ENCODE measurements around the gene PRPF40B. TPM values are rescaled to one million over a fixed set of nuclear protein-coding genes. Genes with fewer than 3 reads are reported as not detected.

PRPF40B gene
- total and polyA plus RNA-seq, 12 donors = 7.2 to 125 (median 24.8) TPM

DNA sequence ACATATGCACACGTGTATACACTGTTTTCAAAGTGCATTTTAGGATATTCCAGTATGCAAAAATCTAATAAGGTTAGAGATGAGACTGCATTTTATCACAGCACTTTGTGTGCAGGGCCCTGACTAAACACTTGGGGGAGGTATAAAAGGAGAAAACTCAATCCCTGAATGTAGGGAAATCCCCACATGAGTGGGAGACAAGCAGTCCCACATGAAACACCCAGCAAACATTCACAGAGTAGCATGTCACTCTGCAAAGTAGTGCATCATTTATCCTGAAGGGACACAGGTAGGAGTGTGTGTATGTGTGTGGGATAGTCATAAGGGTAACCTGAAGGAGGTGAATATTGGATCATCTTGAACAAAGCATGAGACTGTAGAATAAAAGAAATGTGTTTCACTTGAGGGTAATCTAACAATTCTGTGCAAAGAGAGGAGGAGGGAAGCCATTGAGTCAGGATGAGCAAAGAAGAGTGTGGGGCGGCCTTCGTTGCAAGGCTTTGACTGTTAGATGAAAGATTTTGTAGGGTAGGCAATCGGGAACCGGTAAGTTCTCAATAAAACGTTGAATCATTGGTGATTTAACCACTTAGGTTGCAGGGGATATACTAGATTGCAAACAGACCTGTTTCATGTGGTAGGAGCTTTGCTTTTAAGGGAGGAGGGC lies 2.9 kb downstream of the PRPF40B start:
- WGBS, 4 donors = 79 to 85% (median 83%) methylated on average over 6 of the region's 6 CpGs
- intact Hi-C loops (cut with DNase I) = no loop called here
- no peak overlapping the region for H3K4me3 ChIP-seq
- DNase-seq = peak in 2 of 7 donors; percentile 3 to 25
- no peak for TF ChIP-seq POLR2A (IDR thresholded peaks at IDR 0.05)
- TF ChIP-seq, protein P1, sequence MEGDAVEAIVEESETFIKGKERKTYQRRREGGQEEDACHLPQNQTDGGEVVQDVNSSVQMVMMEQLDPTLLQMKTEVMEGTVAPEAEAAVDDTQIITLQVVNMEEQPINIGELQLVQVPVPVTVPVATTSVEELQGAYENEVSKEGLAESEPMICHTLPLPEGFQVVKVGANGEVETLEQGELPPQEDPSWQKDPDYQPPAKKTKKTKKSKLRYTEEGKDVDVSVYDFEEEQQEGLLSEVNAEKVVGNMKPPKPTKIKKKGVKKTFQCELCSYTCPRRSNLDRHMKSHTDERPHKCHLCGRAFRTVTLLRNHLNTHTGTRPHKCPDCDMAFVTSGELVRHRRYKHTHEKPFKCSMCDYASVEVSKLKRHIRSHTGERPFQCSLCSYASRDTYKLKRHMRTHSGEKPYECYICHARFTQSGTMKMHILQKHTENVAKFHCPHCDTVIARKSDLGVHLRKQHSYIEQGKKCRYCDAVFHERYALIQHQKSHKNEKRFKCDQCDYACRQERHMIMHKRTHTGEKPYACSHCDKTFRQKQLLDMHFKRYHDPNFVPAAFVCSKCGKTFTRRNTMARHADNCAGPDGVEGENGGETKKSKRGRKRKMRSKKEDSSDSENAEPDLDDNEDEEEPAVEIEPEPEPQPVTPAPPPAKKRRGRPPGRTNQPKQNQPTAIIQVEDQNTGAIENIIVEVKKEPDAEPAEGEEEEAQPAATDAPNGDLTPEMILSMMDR (IDR thresholded peaks at IDR 0.05) = no peak
- H3K27ac ChIP-seq = peak overlapping the region in 2 of 5 donors; percentile 26 to 85
- no peaks in the 10 kb centered on the region for H3K27me3 ChIP-seq
- no peaks in the 10 kb centered on the region for H3K9me3 ChIP-seq (replicated peaks in 1 of 3)
- peaks cover 13 to 27% of the 10 kb centered on the region in 2 donors for H3K4me1 ChIP-seq (replicated peaks in 1 of 2)
- H3K36me3 ChIP-seq (replicated peaks in 1 of 2) = no peaks in the 10 kb centered on the region

GRCh38 chr12:49626836-49627235 lies 3.5 kb downstream of the PRPF40B start:
- Histone ChIP-seq H3K36me3 (replicated peaks in 1 of 2) (peaks cover 0 to 2% of the 10 kb centered on the region in 2 donors), H3K4me1 (replicated peaks in 1 of 2) (peaks cover 10 to 22% of the 10 kb centered on the region in 2 donors), H3K9me3 (replicated peaks in 1 of 3) (no peaks in the 10 kb centered on the region), H3K27me3 (no peaks in the 10 kb centered on the region), H3K4me3 (no peak overlapping the region), H3K27ac (no peak overlapping the region)
- DNase-seq = peak in 2 of 7 donors; percentile 10 to 35
- 88 to 97% (median 96%) methylated on average over 1 of the region's 1 CpG for WGBS, 4 donors
- TF ChIP-seq, protein P1 (IDR thresholded peaks at IDR 0.05) = no peak
- TF ChIP-seq POLR2A (IDR thresholded peaks at IDR 0.05) = no peak
- intact Hi-C loops (cut with DNase I) = no loop called here

DNA sequence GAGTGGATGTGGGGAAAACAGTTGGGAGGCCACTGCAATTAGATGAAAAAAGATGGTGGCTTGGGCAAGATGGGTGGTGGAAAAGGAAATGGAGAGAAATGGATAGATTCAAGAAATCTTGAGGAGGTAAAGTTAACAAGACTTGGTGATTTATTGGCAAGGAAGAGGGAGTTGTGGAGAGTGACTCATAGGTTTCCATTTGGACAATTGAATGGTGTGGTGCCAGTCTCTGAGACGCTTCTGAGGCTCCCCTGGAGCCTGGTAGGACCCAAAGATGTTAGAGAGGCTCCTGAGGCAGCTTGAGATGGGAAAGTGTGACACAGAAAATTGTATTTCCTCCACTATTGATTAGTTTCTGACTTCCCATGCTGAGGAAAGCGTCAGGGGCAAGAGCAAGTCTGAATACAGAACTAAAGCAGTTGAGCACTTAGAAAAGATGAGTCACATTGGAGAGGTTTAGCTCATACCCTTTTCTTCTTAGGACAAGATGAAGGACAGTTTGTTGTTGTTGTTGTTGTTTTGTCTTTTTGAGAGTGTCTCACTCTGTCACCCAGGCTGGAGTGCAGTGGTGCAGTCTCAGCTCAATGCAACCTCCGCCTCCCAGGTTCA lies 4.5 kb downstream of the PRPF40B start:
- TF ChIP-seq, protein P1 (IDR thresholded peaks at IDR 0.05) = no peak
- no peak for TF ChIP-seq POLR2A (IDR thresholded peaks at IDR 0.05)
- H3K27me3 ChIP-seq = no peaks in the 10 kb centered on the region
- H3K9me3 ChIP-seq (replicated peaks in 1 of 3) = no peaks in the 10 kb centered on the region
- intact Hi-C loops (cut with DNase I) = no loop called here
- peaks cover 0 to 14% of the 10 kb centered on the region in 2 donors for H3K4me1 ChIP-seq (replicated peaks in 1 of 2)
- DNase-seq = peak in 2 of 7 donors; percentile 11 to 42
- H3K36me3 ChIP-seq (replicated peaks in 1 of 2) = peaks cover 0 to 8% of the 10 kb centered on the region in 2 donors
- no peak overlapping the region for H3K4me3 ChIP-seq
- WGBS, 4 donors = 75 to 82% (median 76%) methylated on average over 3 of the region's 3 CpGs
- H3K27ac ChIP-seq = peak overlapping the region in 2 of 5 donors; percentile 0 to 49

GRCh38 chr12:49631336-49631907 lies 8.1 kb downstream of the PRPF40B start:
- H3K4me3 ChIP-seq = no peak overlapping the region
- WGBS, 4 donors = 92 to 97% (median 94%) methylated on average over 5 to 6 of the region's 6 CpGs
- no peaks in the 10 kb centered on the region for H3K9me3 ChIP-seq (replicated peaks in 1 of 3)
- no peaks in the 10 kb centered on the region for H3K27me3 ChIP-seq
- H3K4me1 ChIP-seq (replicated peaks in 1 of 2) = peaks cover 0 to 9% of the 10 kb centered on the region in 2 donors
- intact Hi-C loops (cut with DNase I) = no loop called here
- peaks cover 0 to 16% of the 10 kb centered on the region in 2 donors for H3K36me3 ChIP-seq (replicated peaks in 1 of 2)
- no peak overlapping the region for H3K27ac ChIP-seq
- TF ChIP-seq, protein P1 (IDR thresholded peaks at IDR 0.05) = no peak
- no peak for TF ChIP-seq POLR2A (IDR thresholded peaks at IDR 0.05)
- peak in 2 of 7 donors; percentile 14 to 46 for DNase-seq

All from adrenal gland (tissue), 12 donors.